ENCODE results near the gene GCA.

Gene GCA

GRCh38 chr2:162343824-162344616, at the start of gene GCA:
GCA (plus strand) TSS chr2:162344132; CDS start chr2:162344249, 117 bp downstream.
- Histone ChIP-seq H3K27me3 (replicated peaks) (no peaks in the 10 kb centered on the region), H3K4me3 (ENCODE audit: low read depth, low read length) (peak within 1 kb of the TSS; percentile 86), H3K27ac (peak within 1 kb of the TSS; percentile 84), H3K36me3 (replicated peaks) (no peaks in the 10 kb centered on the region)
- no peak for TF ChIP-seq CTCF (IDR thresholded peaks at IDR 0.05; ENCODE audit: low read depth, low read length, missing control alignments)
- in situ Hi-C loops (cut with HindIII; ENCODE audit: low pct_ligation_motif_present, low sequenced_read_pairs): no loop called here
- DNase-seq: peak; percentile 98

DNA sequence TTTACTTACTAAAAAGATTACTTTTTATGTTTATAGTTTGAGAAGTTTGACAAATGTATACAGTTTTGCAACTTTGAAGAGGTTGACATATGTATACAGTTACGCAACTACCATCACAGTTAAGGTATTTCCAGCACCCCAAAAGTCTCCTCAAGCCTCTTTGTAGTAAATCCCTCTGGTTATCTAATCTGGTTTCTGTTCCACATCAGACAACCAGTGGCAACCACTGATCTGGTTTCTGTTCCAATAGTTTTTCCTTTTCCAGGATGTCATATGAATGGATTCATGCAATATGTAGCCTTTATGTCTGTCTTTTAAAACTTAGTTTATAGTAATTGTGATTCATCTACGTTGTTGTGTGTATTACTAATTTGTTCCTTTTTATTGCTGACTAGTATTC, 48.9 kb upstream of the GCA start:
- no peak for TF ChIP-seq CTCF (IDR thresholded peaks at IDR 0.05; ENCODE audit: low read depth, low read length, missing control alignments)
- Histone ChIP-seq H3K27ac (no peak overlapping the region), H3K27me3 (replicated peaks) (no peaks in the 10 kb centered on the region), H3K4me3 (ENCODE audit: low read depth, low read length) (no peak overlapping the region), H3K36me3 (replicated peaks) (no peaks in the 10 kb centered on the region)
- DNase-seq: no peak
- in situ Hi-C loops (cut with HindIII; ENCODE audit: low pct_ligation_motif_present, low sequenced_read_pairs): no loop called here

DNA sequence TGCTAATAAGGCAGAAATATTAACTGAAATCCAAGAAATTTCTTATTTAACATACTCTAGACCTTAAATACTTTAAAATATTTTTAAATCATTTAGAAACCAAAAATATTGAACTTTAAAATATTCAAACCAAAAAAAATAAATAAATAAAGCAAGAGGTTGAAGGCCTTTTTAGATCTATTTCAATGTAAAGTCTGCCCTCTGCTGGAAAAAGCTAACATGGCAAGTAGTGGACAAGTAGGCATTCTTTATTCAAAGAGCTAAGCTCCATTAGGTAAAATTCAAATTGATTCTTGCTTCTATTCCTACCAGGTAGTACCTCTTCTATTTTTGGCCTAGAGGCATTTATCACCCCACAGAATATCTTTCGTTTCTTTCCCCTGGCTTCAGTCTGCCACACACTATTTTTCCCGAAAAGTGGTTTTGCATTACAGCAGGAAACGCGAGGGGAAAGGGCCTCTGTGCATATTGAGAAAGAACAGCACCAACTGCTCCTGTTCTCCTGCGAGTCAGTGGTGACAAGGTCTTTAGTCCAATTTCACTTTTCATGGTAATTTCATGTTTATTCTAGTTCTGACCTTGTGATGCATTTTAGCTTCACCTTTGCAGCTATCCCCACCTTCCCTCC, 45.9 kb upstream of the GCA start:
- TF ChIP-seq CTCF (IDR thresholded peaks at IDR 0.05; ENCODE audit: low read depth, low read length, missing control alignments): peak; percentile 64
- Histone ChIP-seq H3K4me3 (ENCODE audit: low read depth, low read length) (no peak overlapping the region), H3K27ac (no peak overlapping the region), H3K27me3 (replicated peaks) (no peaks in the 10 kb centered on the region), H3K36me3 (replicated peaks) (no peaks in the 10 kb centered on the region)
- in situ Hi-C loops (cut with HindIII; ENCODE audit: low pct_ligation_motif_present, low sequenced_read_pairs): no loop called here
- DNase-seq: peak; percentile 87

GRCh38 chr2:162298669-162299335, 45.1 kb upstream of the GCA start:
- H3K27me3 ChIP-seq (replicated peaks): no peaks in the 10 kb centered on the region
- DNase-seq: no peak
- no peak overlapping the region for H3K27ac ChIP-seq
- no peak overlapping the region for H3K4me3 ChIP-seq (ENCODE audit: low read depth, low read length)
- in situ Hi-C loops (cut with HindIII; ENCODE audit: low pct_ligation_motif_present, low sequenced_read_pairs): no loop called here
- no peak for TF ChIP-seq CTCF (IDR thresholded peaks at IDR 0.05; ENCODE audit: low read depth, low read length, missing control alignments)
- H3K36me3 ChIP-seq (replicated peaks): no peaks in the 10 kb centered on the region

DNA sequence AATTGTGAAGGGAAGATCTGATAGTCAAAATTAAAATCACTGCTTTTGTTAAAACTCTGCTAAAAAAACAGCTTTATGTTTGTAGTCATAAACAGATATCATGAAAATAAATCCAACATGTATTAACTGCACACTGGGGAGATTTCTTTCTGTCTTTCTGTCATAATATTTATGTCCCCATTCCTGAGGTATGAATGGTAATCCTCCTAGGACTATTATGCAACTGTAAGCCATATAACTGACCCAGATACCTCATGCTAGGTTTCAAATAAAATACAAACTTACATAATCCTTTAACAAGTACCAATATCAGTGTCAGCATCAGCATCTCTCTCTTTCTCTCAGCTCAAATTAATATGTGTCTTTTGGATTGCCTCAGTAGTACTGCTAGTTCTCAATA, 43.7 kb upstream of the GCA start:
- Histone ChIP-seq H3K36me3 (replicated peaks) (no peaks in the 10 kb centered on the region), H3K27me3 (replicated peaks) (no peaks in the 10 kb centered on the region), H3K27ac (no peak overlapping the region), H3K4me3 (ENCODE audit: low read depth, low read length) (no peak overlapping the region)
- TF ChIP-seq CTCF (IDR thresholded peaks at IDR 0.05; ENCODE audit: low read depth, low read length, missing control alignments): no peak
- in situ Hi-C loops (cut with HindIII; ENCODE audit: low pct_ligation_motif_present, low sequenced_read_pairs): no loop called here
- no peak for DNase-seq

Measured in brain microvascular endothelial cell (primary cell).